ENCODE results near the gene RUNX1. TPM values are rescaled to one million over a fixed set of nuclear protein-coding genes. Genes with fewer than 3 reads are reported as not detected.
A peak's percentile ranks its signal among the peaks of the same experiment; 100 is the strongest.

The RUNX1 gene
- total RNA-seq (10 to 100 TPM; 40.3 to 41.5 TPM), polyA plus RNA-seq (22.0 TPM)

- ChIA-PET CTCF (interaction anchor here (0.8 to 7.4 kb wide), 13 partner anchors 9 to 169 kb away, joined by 3 to 83 read pairs (median 5); no protein-coding TSS in a partner anchor), POLR2A (interaction anchor here (0.7 to 2.9 kb wide), 14 partner anchors 11 to 1102 kb away, joined by 3 to 40 read pairs (median 6); no protein-coding TSS in a partner anchor)
- H3K27ac ChIP-seq (ENCODE audit: low read depth, low read length), result peak within 1 kb of the TSS; percentile 78
- peak; percentile 64 to 94 (median 84) for DNase-seq
- no peaks in the 10 kb centered on the region for H3K36me3 ChIP-seq (ENCODE audit: insufficient read depth, low read length)
- H3K27ac Mint-ChIP-seq, result peak within 1 kb of the TSS; percentile 92 to 98 (median 97)
- H3K4me3 Mint-ChIP-seq, result peak within 1 kb of the TSS; percentile 92 to 98 (median 97)
- H3K27me3 ChIP-seq (ENCODE audit: insufficient read depth, low read length, poor library complexity, severe bottlenecking), result no peaks in the 10 kb centered on the region
- H3K27me3 Mint-ChIP-seq, result peaks cover 0 to 20% of the 10 kb centered on the region in 2 donors
- peaks cover 63% of the 10 kb centered on the region for H3K4me1 ChIP-seq (ENCODE audit: insufficient read depth, low read length)
- H3K9me3 Mint-ChIP-seq, result peaks cover 0 to 7% (median 2%) of the 10 kb centered on the region in 5 donors
- peak within 1 kb of the TSS; percentile 83 for H3K4me3 ChIP-seq (ENCODE audit: low read length)
- H3K4me1 Mint-ChIP-seq, result peaks cover 65 to 72% (median 71%) of the 10 kb centered on the region in 3 donors
- no peaks in the 10 kb centered on the region for H3K9me3 ChIP-seq (ENCODE audit: low read length)
- H3K36me3 Mint-ChIP-seq, result peaks cover 0 to 29% (median 0%) of the 10 kb centered on the region in 3 donors
Measured at GRCh38 chr21:35048706-35049617, at the start of gene RUNX1. TSS of gene RUNX1 (minus strand) at chr21:35049302.

DNA sequence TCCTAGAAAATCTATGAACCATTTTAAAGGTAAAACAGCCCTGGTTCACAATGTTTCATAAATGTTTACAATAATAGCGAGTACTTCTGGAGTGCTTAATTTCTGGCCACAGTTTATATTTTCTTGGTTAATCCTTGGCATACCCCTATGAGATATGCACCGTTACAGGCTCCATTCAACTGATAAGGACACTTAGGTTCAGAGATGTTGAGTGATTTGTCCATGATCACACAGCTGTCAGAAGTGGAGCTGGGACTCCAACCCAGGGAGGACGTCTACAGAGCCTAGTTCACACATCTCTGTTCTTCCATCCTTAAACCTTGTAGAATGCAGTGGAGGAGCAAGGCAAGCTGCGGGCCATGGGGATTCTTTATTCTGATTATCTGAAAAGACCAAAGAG is 48.4 kb upstream of the RUNX1 start:
- H3K9me3 Mint-ChIP-seq, result no peaks in the 10 kb centered on the region
- no peak overlapping the region for H3K27ac ChIP-seq (ENCODE audit: low read depth, low read length)
- peaks cover 0 to 2% (median 0%) of the 10 kb centered on the region in 3 donors for H3K4me1 Mint-ChIP-seq
- peaks cover 0 to 3% of the 10 kb centered on the region in 2 donors for H3K27me3 Mint-ChIP-seq
- no peak overlapping the region for H3K27ac Mint-ChIP-seq
- no peaks in the 10 kb centered on the region for H3K36me3 ChIP-seq (ENCODE audit: insufficient read depth, low read length)
- no peak for DNase-seq
- peaks cover 13% of the 10 kb centered on the region for H3K4me1 ChIP-seq (ENCODE audit: insufficient read depth, low read length)
- H3K36me3 Mint-ChIP-seq, result no peaks in the 10 kb centered on the region
- CTCF ChIA-PET, result no interaction called here
- no peak overlapping the region for H3K4me3 ChIP-seq (ENCODE audit: low read length)
- no peaks in the 10 kb centered on the region for H3K27me3 ChIP-seq (ENCODE audit: insufficient read depth, low read length, poor library complexity, severe bottlenecking)
- H3K4me3 Mint-ChIP-seq, result no peak overlapping the region
- POLR2A ChIA-PET, result no interaction called here
- no peaks in the 10 kb centered on the region for H3K9me3 ChIP-seq (ENCODE audit: low read length)

DNA sequence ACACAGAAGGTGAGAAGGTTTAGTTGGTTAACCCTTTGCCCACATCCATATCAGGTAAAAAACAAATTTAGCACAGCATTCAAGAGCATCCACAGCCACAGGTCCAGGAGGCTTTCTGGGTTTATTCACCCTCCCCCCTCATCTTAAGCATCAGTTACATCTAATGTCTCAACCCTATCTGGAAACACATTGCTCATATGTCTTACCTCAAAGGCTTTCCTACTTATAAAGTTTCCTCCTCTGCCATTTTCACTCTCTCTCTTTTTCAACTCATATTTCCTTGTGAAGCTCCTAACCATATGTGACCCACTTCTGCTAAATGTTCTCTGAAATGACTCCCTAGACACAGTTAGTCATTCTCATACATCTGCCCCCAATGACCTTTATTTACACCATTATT is 47.9 kb upstream of the RUNX1 start:
- no peaks in the 10 kb centered on the region for H3K9me3 ChIP-seq (ENCODE audit: low read length)
- H3K27ac Mint-ChIP-seq, result no peak overlapping the region
- CTCF ChIA-PET, result no interaction called here
- H3K36me3 Mint-ChIP-seq, result no peaks in the 10 kb centered on the region
- no peak overlapping the region for H3K4me3 ChIP-seq (ENCODE audit: low read length)
- H3K4me1 Mint-ChIP-seq, result peaks cover 0 to 2% (median 0%) of the 10 kb centered on the region in 3 donors
- POLR2A ChIA-PET, result no interaction called here
- H3K27ac ChIP-seq (ENCODE audit: low read depth, low read length), result no peak overlapping the region
- no peaks in the 10 kb centered on the region for H3K27me3 ChIP-seq (ENCODE audit: insufficient read depth, low read length, poor library complexity, severe bottlenecking)
- DNase-seq, result no peak
- no peak overlapping the region for H3K4me3 Mint-ChIP-seq
- H3K9me3 Mint-ChIP-seq, result no peaks in the 10 kb centered on the region
- peaks cover 7% of the 10 kb centered on the region for H3K4me1 ChIP-seq (ENCODE audit: insufficient read depth, low read length)
- H3K36me3 ChIP-seq (ENCODE audit: insufficient read depth, low read length), result no peaks in the 10 kb centered on the region
- H3K27me3 Mint-ChIP-seq, result peaks cover 0 to 3% of the 10 kb centered on the region in 2 donors

GRCh38 chr21:35095859-35096291 is 46.8 kb upstream of the RUNX1 start:
- H3K4me3 Mint-ChIP-seq, result no peak overlapping the region
- H3K9me3 Mint-ChIP-seq, result no peaks in the 10 kb centered on the region
- no peak for DNase-seq
- no peak overlapping the region for H3K4me3 ChIP-seq (ENCODE audit: low read length)
- CTCF ChIA-PET, result no interaction called here
- H3K27ac ChIP-seq (ENCODE audit: low read depth, low read length), result no peak overlapping the region
- POLR2A ChIA-PET, result no interaction called here
- peaks cover 0 to 2% (median 0%) of the 10 kb centered on the region in 3 donors for H3K4me1 Mint-ChIP-seq
- H3K4me1 ChIP-seq (ENCODE audit: insufficient read depth, low read length), result no peaks in the 10 kb centered on the region
- H3K27me3 Mint-ChIP-seq, result peaks cover 0 to 3% of the 10 kb centered on the region in 2 donors
- H3K27ac Mint-ChIP-seq, result no peak overlapping the region
- H3K36me3 Mint-ChIP-seq, result no peaks in the 10 kb centered on the region
- no peaks in the 10 kb centered on the region for H3K36me3 ChIP-seq (ENCODE audit: insufficient read depth, low read length)
- no peaks in the 10 kb centered on the region for H3K27me3 ChIP-seq (ENCODE audit: insufficient read depth, low read length, poor library complexity, severe bottlenecking)
- H3K9me3 ChIP-seq (ENCODE audit: low read length), result no peaks in the 10 kb centered on the region

DNA sequence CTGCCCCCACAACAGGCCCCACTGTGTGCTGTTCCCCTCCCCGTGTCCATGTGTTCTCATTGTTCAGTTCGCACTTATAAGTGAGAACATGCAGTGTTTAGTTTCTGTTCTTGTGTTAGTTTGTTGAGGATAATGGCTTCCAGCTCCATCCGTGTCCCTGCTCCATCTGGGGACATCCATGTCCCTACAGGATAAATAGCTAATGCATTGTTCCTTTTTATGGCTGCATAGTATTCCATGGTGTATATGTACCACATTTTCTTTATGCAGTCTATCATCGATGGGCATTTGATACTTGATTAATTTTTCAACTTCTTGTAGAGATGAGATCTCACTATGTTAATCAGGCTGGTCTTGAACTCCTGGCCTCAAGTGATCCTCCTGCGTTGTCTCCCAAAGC is 44.4 kb upstream of the RUNX1 start:
- Mint-ChIP-seq H3K36me3 (no peaks in the 10 kb centered on the region), H3K9me3 (no peaks in the 10 kb centered on the region), H3K27me3 (peaks cover 0 to 3% of the 10 kb centered on the region in 2 donors), H3K27ac (no peak overlapping the region), H3K4me1 (peaks cover 0 to 2% (median 0%) of the 10 kb centered on the region in 3 donors), H3K4me3 (no peak overlapping the region)
- H3K9me3 ChIP-seq (ENCODE audit: low read length), result no peaks in the 10 kb centered on the region
- no peak for DNase-seq
- CTCF ChIA-PET, result no interaction called here
- POLR2A ChIA-PET, result no interaction called here
- no peaks in the 10 kb centered on the region for H3K27me3 ChIP-seq (ENCODE audit: insufficient read depth, low read length, poor library complexity, severe bottlenecking)
- H3K4me1 ChIP-seq (ENCODE audit: insufficient read depth, low read length), result no peaks in the 10 kb centered on the region
- H3K27ac ChIP-seq (ENCODE audit: low read depth, low read length), result no peak overlapping the region
- H3K4me3 ChIP-seq (ENCODE audit: low read length), result no peak overlapping the region
- H3K36me3 ChIP-seq (ENCODE audit: insufficient read depth, low read length), result no peaks in the 10 kb centered on the region

- Histone ChIP-seq H3K9me3 (ENCODE audit: low read length) (no peaks in the 10 kb centered on the region), H3K27ac (ENCODE audit: low read depth, low read length) (no peak overlapping the region), H3K4me1 (ENCODE audit: insufficient read depth, low read length) (no peaks in the 10 kb centered on the region), H3K36me3 (ENCODE audit: insufficient read depth, low read length) (no peaks in the 10 kb centered on the region), H3K4me3 (ENCODE audit: low read length) (no peak overlapping the region), H3K27me3 (ENCODE audit: insufficient read depth, low read length, poor library complexity, severe bottlenecking) (no peaks in the 10 kb centered on the region)
- ChIA-PET POLR2A (no interaction called here), CTCF (no interaction called here)
- H3K4me1 Mint-ChIP-seq, result no peaks in the 10 kb centered on the region
- H3K9me3 Mint-ChIP-seq, result no peaks in the 10 kb centered on the region
- H3K27me3 Mint-ChIP-seq, result peaks cover 0 to 3% of the 10 kb centered on the region in 2 donors
- DNase-seq, result no peak
- no peak overlapping the region for H3K4me3 Mint-ChIP-seq
- H3K27ac Mint-ChIP-seq, result no peak overlapping the region
- H3K36me3 Mint-ChIP-seq, result no peaks in the 10 kb centered on the region
Measured at GRCh38 chr21:35091496-35091895, 42.4 kb upstream of the RUNX1 start.

GRCh38 chr21:35090403-35090802 is 41.3 kb upstream of the RUNX1 start:
- ChIA-PET CTCF (no interaction called here), POLR2A (no interaction called here)
- Histone ChIP-seq H3K4me1 (ENCODE audit: insufficient read depth, low read length) (no peaks in the 10 kb centered on the region), H3K4me3 (ENCODE audit: low read length) (no peak overlapping the region), H3K27ac (ENCODE audit: low read depth, low read length) (no peak overlapping the region), H3K36me3 (ENCODE audit: insufficient read depth, low read length) (no peaks in the 10 kb centered on the region), H3K9me3 (ENCODE audit: low read length) (no peaks in the 10 kb centered on the region), H3K27me3 (ENCODE audit: insufficient read depth, low read length, poor library complexity, severe bottlenecking) (no peaks in the 10 kb centered on the region)
- DNase-seq, result no peak
- peaks cover 0 to 5% of the 10 kb centered on the region in 2 donors for H3K27me3 Mint-ChIP-seq
- no peak overlapping the region for H3K4me3 Mint-ChIP-seq
- H3K9me3 Mint-ChIP-seq, result no peaks in the 10 kb centered on the region
- no peak overlapping the region for H3K27ac Mint-ChIP-seq
- H3K4me1 Mint-ChIP-seq, result no peaks in the 10 kb centered on the region
- H3K36me3 Mint-ChIP-seq, result no peaks in the 10 kb centered on the region

DNA sequence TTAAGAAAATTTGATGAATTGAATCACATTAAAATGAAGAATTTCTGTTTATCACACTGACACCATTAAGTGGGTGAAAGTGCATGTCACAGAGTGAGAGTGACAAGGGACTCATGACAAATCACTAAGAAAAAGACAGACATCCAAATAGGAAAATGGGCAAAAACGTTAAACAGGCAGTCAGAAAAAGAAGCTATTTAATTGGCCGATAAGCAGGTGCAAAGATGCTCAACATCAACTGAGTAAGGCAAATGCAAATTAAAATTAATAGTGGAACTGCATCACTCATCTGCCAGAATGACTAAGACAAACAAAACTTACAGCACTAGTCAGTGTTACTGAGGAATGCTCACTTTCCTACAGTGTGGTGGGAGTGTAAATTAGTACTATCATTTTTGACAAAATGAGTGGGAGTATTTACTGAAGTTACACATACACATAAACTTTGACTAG is 39.2 kb upstream of the RUNX1 start:
- Histone ChIP-seq H3K36me3 (ENCODE audit: insufficient read depth, low read length) (no peaks in the 10 kb centered on the region), H3K27ac (ENCODE audit: low read depth, low read length) (no peak overlapping the region), H3K4me3 (ENCODE audit: low read length) (no peak overlapping the region), H3K4me1 (ENCODE audit: insufficient read depth, low read length) (no peaks in the 10 kb centered on the region), H3K27me3 (ENCODE audit: insufficient read depth, low read length, poor library complexity, severe bottlenecking) (no peaks in the 10 kb centered on the region), H3K9me3 (ENCODE audit: low read length) (no peaks in the 10 kb centered on the region)
- ChIA-PET POLR2A (no interaction called here), CTCF (no interaction called here)
- DNase-seq, result no peak
- Mint-ChIP-seq H3K9me3 (peaks cover 0 to 2% (median 0%) of the 10 kb centered on the region in 5 donors), H3K36me3 (peaks cover 0 to 9% (median 2%) of the 10 kb centered on the region in 3 donors), H3K4me1 (no peaks in the 10 kb centered on the region), H3K27ac (no peak overlapping the region), H3K27me3 (peaks cover 0 to 5% of the 10 kb centered on the region in 2 donors), H3K4me3 (no peak overlapping the region)
